Measurements from ENCODE around the gene EPAS1. TPM values are rescaled to one million over a fixed set of nuclear protein-coding genes. Genes with fewer than 3 reads are reported as not detected.

The EPAS1 gene
- total and polyA plus RNA-seq, 4 donors = 26.2 to 193 (median 61.1) TPM

GRCh38 chr2:46269544-46270273 lies 27.5 kb upstream of the EPAS1 start:
- no peak for DNase-seq (ENCODE audit: low spot score)
- TF ChIP-seq NR2F2 (IDR thresholded peaks at IDR 0.05) (peak; percentile 48), HNF4G (IDR thresholded peaks at IDR 0.05) (no peak), ZBTB33 (IDR thresholded peaks at IDR 0.05) (no peak)
- H3K4me3 ChIP-seq (ENCODE audit: low read depth in 1 of 3, low read length in 3 of 3) = no peak overlapping the region
- H3K9ac ChIP-seq (ENCODE audit: low read depth in 1 of 2, low read length in 2 of 2) = no peak overlapping the region
- H3K27me3 ChIP-seq (ENCODE audit: control insufficient read depth in 4 of 4, insufficient read depth in 4 of 4, low read length in 3 of 4) = no peaks in the 10 kb centered on the region
- no peaks in the 10 kb centered on the region for H3K9me3 ChIP-seq (ENCODE audit: control insufficient read depth in 4 of 4, low read length in 3 of 4)
- no peaks in the 10 kb centered on the region for H3K36me3 ChIP-seq (ENCODE audit: control insufficient read depth in 4 of 4, insufficient read depth in 3 of 4, low read depth in 1 of 4, low read length in 3 of 4)
- H3K27ac ChIP-seq (ENCODE audit: low read depth in 1 of 2, low read length in 2 of 2) = no peak overlapping the region
- WGBS = 75% methylated on average over 11 of the region's 11 CpGs
- H3K4me1 ChIP-seq (ENCODE audit: control insufficient read depth in 4 of 4, insufficient read depth in 4 of 4, low read length in 3 of 4) = peaks cover 0 to 3% (median under 1%) of the 10 kb centered on the region in 4 donors

GRCh38 chr2:46270384-46270783 lies 26.8 kb upstream of the EPAS1 start:
- TF ChIP-seq ZBTB33 (IDR thresholded peaks at IDR 0.05) (no peak), HNF4A (conservative IDR thresholded peaks at IDR 0.05) (no peak), TAF1 (conservative IDR thresholded peaks at IDR 0.05) (no peak)
- no peak overlapping the region for H3K4me3 ChIP-seq (ENCODE audit: low read depth in 1 of 3, low read length in 3 of 3)
- no peak overlapping the region for H3K27ac ChIP-seq (ENCODE audit: low read depth in 1 of 2, low read length in 2 of 2)
- no peaks in the 10 kb centered on the region for H3K36me3 ChIP-seq (ENCODE audit: control insufficient read depth in 4 of 4, insufficient read depth in 3 of 4, low read depth in 1 of 4, low read length in 3 of 4)
- H3K4me1 ChIP-seq (ENCODE audit: control insufficient read depth in 4 of 4, insufficient read depth in 4 of 4, low read length in 3 of 4) = peaks cover 1 to 5% (median 3%) of the 10 kb centered on the region in 4 donors
- no peak for DNase-seq (ENCODE audit: low spot score)
- H3K9me3 ChIP-seq (ENCODE audit: control insufficient read depth in 4 of 4, low read length in 3 of 4) = no peaks in the 10 kb centered on the region
- H3K9ac ChIP-seq (ENCODE audit: low read depth in 1 of 2, low read length in 2 of 2) = no peak overlapping the region
- 71% methylated on average over 2 of the region's 2 CpGs for WGBS
- H3K27me3 ChIP-seq (ENCODE audit: control insufficient read depth in 4 of 4, insufficient read depth in 4 of 4, low read length in 3 of 4) = no peaks in the 10 kb centered on the region

GRCh38 chr2:46273225-46273863 lies 23.9 kb upstream of the EPAS1 start:
- TF ChIP-seq TAF1 (conservative IDR thresholded peaks at IDR 0.05) = no peak
- no peak for TF ChIP-seq YY1 (IDR thresholded peaks at IDR 0.05)
- no peak for TF ChIP-seq MAX (IDR thresholded peaks at IDR 0.05)
- TF ChIP-seq SP1 (IDR thresholded peaks at IDR 0.05) = no peak
- no peak for TF ChIP-seq HNF4G (IDR thresholded peaks at IDR 0.05)
- peak in 1 of 2 donors; percentile 5 for TF ChIP-seq RAD21 (IDR thresholded peaks at IDR 0.05)
- no peak for TF ChIP-seq ZBTB33 (IDR thresholded peaks at IDR 0.05)
- 77% methylated on average over 7 of the region's 7 CpGs for WGBS
- no peaks in the 10 kb centered on the region for H3K27me3 ChIP-seq (ENCODE audit: control insufficient read depth in 4 of 4, insufficient read depth in 4 of 4, low read length in 3 of 4)

More at GRCh38 chr2:46273225-46273863, 23.9 kb upstream of the EPAS1 start:
- H3K9ac ChIP-seq (ENCODE audit: low read depth in 1 of 2, low read length in 2 of 2) = no peak overlapping the region
- no peak for DNase-seq (ENCODE audit: low spot score)
- H3K36me3 ChIP-seq (ENCODE audit: control insufficient read depth in 4 of 4, insufficient read depth in 3 of 4, low read depth in 1 of 4, low read length in 3 of 4) = no peaks in the 10 kb centered on the region
- peak overlapping the region; percentile 25 to 43 for H3K27ac ChIP-seq (ENCODE audit: low read depth in 1 of 2, low read length in 2 of 2)
- no peak overlapping the region for H3K4me3 ChIP-seq (ENCODE audit: low read depth in 1 of 3, low read length in 3 of 3)
- peaks cover 2 to 11% (median 5%) of the 10 kb centered on the region in 4 donors for H3K4me1 ChIP-seq (ENCODE audit: control insufficient read depth in 4 of 4, insufficient read depth in 4 of 4, low read length in 3 of 4)
- no peaks in the 10 kb centered on the region for H3K9me3 ChIP-seq (ENCODE audit: control insufficient read depth in 4 of 4, low read length in 3 of 4)

Data from liver (tissue), 9 donors.